Metanephros (tissue), 2 donors: ENCODE measurements around the gene A4GALT. TPM values are rescaled to one million over a fixed set of nuclear protein-coding genes. Genes with fewer than 3 reads are reported as not detected.

Experiments
- small RNA-seq: library from RNA; depleted of rRNA; stranded (forward); fragments of <200 nt; gene quantifications from one replicate; pipeline ENCODE3, GENCODE V24; 2014; ENCODE audit warnings: low replicate concordance
- total RNA-seq: library from RNA; depleted of rRNA; stranded (reverse); fragments of >200 nt; gene quantifications from one replicate; pipeline ENCODE4 v1.2.3, GENCODE V29; 2014

Gene A4GALT, protein sequence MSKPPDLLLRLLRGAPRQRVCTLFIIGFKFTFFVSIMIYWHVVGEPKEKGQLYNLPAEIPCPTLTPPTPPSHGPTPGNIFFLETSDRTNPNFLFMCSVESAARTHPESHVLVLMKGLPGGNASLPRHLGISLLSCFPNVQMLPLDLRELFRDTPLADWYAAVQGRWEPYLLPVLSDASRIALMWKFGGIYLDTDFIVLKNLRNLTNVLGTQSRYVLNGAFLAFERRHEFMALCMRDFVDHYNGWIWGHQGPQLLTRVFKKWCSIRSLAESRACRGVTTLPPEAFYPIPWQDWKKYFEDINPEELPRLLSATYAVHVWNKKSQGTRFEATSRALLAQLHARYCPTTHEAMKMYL
- 22.6 TPM for total RNA-seq

DNA sequence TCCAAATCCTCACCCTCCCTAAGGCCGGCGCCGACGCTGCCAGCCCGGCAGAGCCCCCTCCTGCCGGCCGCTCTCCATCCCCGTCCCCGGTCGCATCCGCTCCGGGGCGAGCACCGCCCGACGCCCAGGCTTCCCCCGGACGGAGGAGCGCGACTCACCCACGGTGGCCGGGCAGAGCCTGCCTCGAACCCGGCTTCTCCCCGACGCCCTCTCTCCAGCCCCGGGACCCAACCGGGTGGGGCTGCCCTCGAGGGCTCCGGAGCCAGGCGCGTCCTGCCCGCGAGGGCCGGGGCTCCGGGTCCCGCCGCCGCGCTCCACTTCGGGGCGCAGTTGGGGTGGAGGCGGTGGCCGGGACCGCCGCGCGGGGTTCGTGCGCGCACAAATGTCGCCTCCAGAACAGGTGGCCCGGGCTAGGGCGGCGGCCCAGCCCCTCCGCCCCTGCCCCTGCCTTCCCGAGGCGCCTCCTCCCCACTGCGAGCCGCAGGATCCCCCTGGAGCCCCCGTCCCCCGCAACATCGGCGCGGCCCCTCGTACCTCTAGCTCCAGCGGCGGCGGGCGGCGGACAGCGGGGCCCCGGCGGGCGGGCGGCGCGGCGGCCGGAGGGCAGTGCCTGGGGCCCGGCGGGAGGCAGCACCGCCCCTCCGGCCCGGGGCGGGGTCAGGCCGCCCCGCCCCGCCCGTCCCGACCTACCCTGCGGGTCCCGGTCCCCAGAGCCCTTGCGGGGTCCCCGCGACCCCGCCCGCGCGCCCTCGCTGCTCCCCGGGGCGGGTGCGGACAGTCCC, at the start of gene A4GALT:
Gene A4GALT (minus strand): TSS at position 608 of the 782 bp plus-strand sequence. CDS start 26,919 bp downstream, outside the sequence.

DNA sequence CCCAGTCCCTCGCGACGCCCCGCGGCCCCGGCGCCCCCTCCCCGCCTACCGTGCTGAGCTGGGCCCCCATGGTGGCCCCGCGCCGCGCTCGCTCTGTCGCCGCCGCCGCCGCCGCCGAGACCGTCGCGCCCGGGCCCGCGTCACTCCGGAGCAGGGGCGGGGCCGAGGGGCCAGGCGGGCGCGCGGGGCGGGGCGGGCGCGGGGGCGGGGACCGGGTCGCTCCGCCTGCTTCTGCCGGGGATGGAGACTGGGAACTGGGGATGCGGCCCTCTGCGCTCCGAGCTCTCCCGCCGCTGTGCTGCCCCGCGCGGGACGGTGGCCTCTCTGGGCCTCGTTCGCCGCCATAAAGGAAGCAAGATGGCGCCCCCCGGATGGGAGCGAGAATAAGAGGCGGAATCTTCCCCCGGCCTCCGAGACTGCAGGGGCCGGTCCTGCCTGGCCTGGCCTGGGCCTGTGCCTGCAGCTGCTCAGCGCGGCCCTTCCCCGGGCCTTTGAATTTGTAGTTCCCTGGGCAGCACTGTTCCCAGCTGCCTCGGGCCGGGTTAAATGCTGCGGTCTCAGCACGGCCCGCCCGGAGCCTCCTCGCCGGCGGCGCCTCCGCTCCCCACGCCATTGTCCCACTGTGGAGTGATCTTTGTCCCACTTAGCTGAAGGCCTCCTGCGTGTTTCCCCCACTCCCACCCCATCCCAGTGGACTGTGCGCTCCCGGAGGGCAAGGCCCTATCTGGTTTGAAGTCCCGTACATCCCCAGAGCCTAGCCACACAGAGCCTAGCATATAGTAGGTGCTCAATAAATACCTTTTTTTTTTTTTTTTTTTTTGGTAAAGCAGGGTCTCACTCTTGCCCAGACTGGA, 71.2 kb downstream of the A4GALT start, which contains the start of gene CYB5R3:
Gene CYB5R3 (minus strand): TSS at position 147 of the 854 bp plus-strand sequence. CDS start 77 bp downstream, at position 70.

Small RNAs within 50 kb of the gene (small RNA-seq; reads per million reads assigned to genes)
- gene RF00019: not detected

Other genes starting within 250 kb of the A4GALT start
- gene RRP7A, start 201.1 kb downstream of the A4GALT start, total RNA-seq: 26.3 TPM
- 2.7 TPM for gene SERHL2, start 166.9 kb downstream of the A4GALT start, total RNA-seq
- gene POLDIP3, start 106.0 kb downstream of the A4GALT start, total RNA-seq: 51.4 TPM
- gene ATP5MGL, start 80.3 kb downstream of the A4GALT start, total RNA-seq: 0.41 TPM
- 79.5 TPM for gene CYB5R3, start 71.5 kb downstream of the A4GALT start, total RNA-seq
- 34.7 TPM for gene ARFGAP3, start 136.4 kb upstream of the A4GALT start, total RNA-seq